ENCODE measurements around the gene NUAK1. TPM values are rescaled to one million over a fixed set of nuclear protein-coding genes. Genes with fewer than 3 reads are reported as not detected.

The NUAK1 gene
- total RNA-seq, 1 experiment from 2014 or later = 1.3 TPM

DNA sequence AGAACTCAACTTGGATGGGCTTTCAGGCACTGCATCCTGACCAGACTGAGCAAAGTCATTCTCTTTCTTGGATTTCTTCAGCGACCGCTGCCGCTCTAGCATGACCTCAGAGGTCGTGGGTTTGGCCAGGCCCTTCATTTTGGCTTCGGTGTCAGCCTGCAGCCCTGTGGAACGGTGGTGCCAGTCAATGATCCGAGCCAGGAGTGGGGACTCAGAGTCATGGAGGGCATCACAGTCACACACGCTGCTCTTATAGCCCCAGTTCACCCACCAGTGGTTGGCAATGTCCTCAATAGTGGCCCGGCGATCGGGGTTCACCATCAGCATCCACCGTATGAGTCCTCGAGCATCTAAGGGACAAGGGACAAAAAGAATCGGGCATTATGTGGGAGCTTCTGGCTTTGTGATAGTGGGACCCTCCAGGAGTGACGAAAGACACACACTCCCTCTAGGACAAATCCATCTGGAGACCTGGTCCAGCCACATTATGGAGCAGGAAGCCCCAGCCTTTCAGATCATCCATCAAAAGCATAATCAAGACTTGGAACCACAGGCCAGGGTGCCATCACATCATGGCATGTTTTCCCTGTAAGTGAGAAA lies 71.0 kb downstream of the NUAK1 start:
- CTCF ChIA-PET = no interaction called here
- BruUV-seq (replicated peaks) = no TSS peak
- Histone ChIP-seq H3K36me3 (ENCODE audit: insufficient read depth, low read length, poor library complexity, severe bottlenecking) (no peaks in the 10 kb centered on the region), H3K4me1 (ENCODE audit: insufficient read depth, low read length, poor library complexity, severe bottlenecking) (no peaks in the 10 kb centered on the region), H3K27ac (ENCODE audit: low read depth, low read length, poor library complexity, severe bottlenecking) (no peak overlapping the region), H3K9me3 (ENCODE audit: low read depth, low read length, poor library complexity, severe bottlenecking) (no peaks in the 10 kb centered on the region), H3K27me3 (replicated peaks; ENCODE audit: insufficient read depth, low read depth, low read length, poor library complexity) (no peaks in the 10 kb centered on the region), H3K4me3 (ENCODE audit: low read depth, low read length, poor library complexity, severe bottlenecking) (no peak overlapping the region)
- no peak for DNase-seq (ENCODE audit: low spot score)
- no peak for TF ChIP-seq CTCF (conservative IDR thresholded peaks at IDR 0.05; ENCODE audit: low read depth, low read length)
- no peak for TF ChIP-seq EZH2 (IDR thresholded peaks at IDR 0.05; ENCODE audit: borderline replicate concordance, low read depth, low read length, poor library complexity, severe bottlenecking)
- POLR2A ChIA-PET (ENCODE audit: low non-redundant PET) = no interaction called here
- intact Hi-C loops (cut with micrococcal nuclease; ENCODE audit: unreplicated experiment) = no loop called here

GRCh38 chr12:106066726-106067325 lies 71.9 kb downstream of the NUAK1 start:
- no peak for DNase-seq (ENCODE audit: low spot score)
- H3K4me3 ChIP-seq (ENCODE audit: low read depth, low read length, poor library complexity, severe bottlenecking) = no peak overlapping the region
- no TSS peak for BruUV-seq (replicated peaks)
- POLR2A ChIA-PET (ENCODE audit: low non-redundant PET) = no interaction called here
- no peaks in the 10 kb centered on the region for H3K27me3 ChIP-seq (replicated peaks; ENCODE audit: insufficient read depth, low read depth, low read length, poor library complexity)
- H3K36me3 ChIP-seq (ENCODE audit: insufficient read depth, low read length, poor library complexity, severe bottlenecking) = no peaks in the 10 kb centered on the region
- TF ChIP-seq CTCF (conservative IDR thresholded peaks at IDR 0.05; ENCODE audit: low read depth, low read length) (no peak), EZH2 (IDR thresholded peaks at IDR 0.05; ENCODE audit: borderline replicate concordance, low read depth, low read length, poor library complexity, severe bottlenecking) (no peak)
- H3K9me3 ChIP-seq (ENCODE audit: low read depth, low read length, poor library complexity, severe bottlenecking) = no peaks in the 10 kb centered on the region
- CTCF ChIA-PET = no interaction called here
- intact Hi-C loops (cut with micrococcal nuclease; ENCODE audit: unreplicated experiment) = no loop called here
- H3K27ac ChIP-seq (ENCODE audit: low read depth, low read length, poor library complexity, severe bottlenecking) = no peak overlapping the region
- H3K4me1 ChIP-seq (ENCODE audit: insufficient read depth, low read length, poor library complexity, severe bottlenecking) = no peaks in the 10 kb centered on the region

- TF ChIP-seq CTCF (conservative IDR thresholded peaks at IDR 0.05; ENCODE audit: low read depth, low read length) (no peak), EZH2 (IDR thresholded peaks at IDR 0.05; ENCODE audit: borderline replicate concordance, low read depth, low read length, poor library complexity, severe bottlenecking) (no peak)
- no peak overlapping the region for H3K4me3 ChIP-seq (ENCODE audit: low read depth, low read length, poor library complexity, severe bottlenecking)
- H3K27ac ChIP-seq (ENCODE audit: low read depth, low read length, poor library complexity, severe bottlenecking) = no peak overlapping the region
- H3K4me1 ChIP-seq (ENCODE audit: insufficient read depth, low read length, poor library complexity, severe bottlenecking) = no peaks in the 10 kb centered on the region
- no peaks in the 10 kb centered on the region for H3K36me3 ChIP-seq (ENCODE audit: insufficient read depth, low read length, poor library complexity, severe bottlenecking)
- no peaks in the 10 kb centered on the region for H3K9me3 ChIP-seq (ENCODE audit: low read depth, low read length, poor library complexity, severe bottlenecking)
- ChIA-PET POLR2A (ENCODE audit: low non-redundant PET) (no interaction called here), CTCF (no interaction called here)
- intact Hi-C loops (cut with micrococcal nuclease; ENCODE audit: unreplicated experiment) = no loop called here
- no peak for DNase-seq (ENCODE audit: low spot score)
- H3K27me3 ChIP-seq (replicated peaks; ENCODE audit: insufficient read depth, low read depth, low read length, poor library complexity) = no peaks in the 10 kb centered on the region
- no TSS peak for BruUV-seq (replicated peaks)
These were observed 72.6 kb downstream of the NUAK1 start for GRCh38 chr12:106066051-106066705.
